Astrocyte (in vitro differentiated cells and primary cell): Measurements from ENCODE around the gene UNC5A. TPM values are rescaled to one million over a fixed set of nuclear protein-coding genes. Genes with fewer than 3 reads are reported as not detected.

Experiments
- DNase-seq: peaks from one replicate; pipeline ENCODE4 v3.0.0-alpha.2; 2010; ENCODE audit warnings: low read depth
- FAIRE-seq: peaks from 2 replicates; lab custom pipeline; 2011; peaks lifted over from hg19 to GRCh38; lab: Jason Lieb, UNC
- H2AFZ ChIP-seq: 2 replicates; pipeline ENCODE4 v1.6.0; 2012; ENCODE audit warnings: low read depth, low read length, inconsistent platforms
- H3K27ac ChIP-seq: 2 replicates; pipeline ENCODE4 v1.5.1; 2011; ENCODE audit warnings: low read depth, low read length, inconsistent platforms
- H3K27me3 ChIP-seq: 2 replicates; pipeline ENCODE4 v1.6.0; 2011; ENCODE audit warnings: low read length, inconsistent platforms; ENCODE audit not compliant: insufficient read depth
- H3K36me3 ChIP-seq: 2 replicates; pipeline ENCODE4 v1.5.1; 2011; ENCODE audit warnings: low read length, inconsistent platforms; ENCODE audit not compliant: insufficient read depth
- H3K4me1 ChIP-seq: 2 replicates; pipeline ENCODE4 v1.5.1; 2011; ENCODE audit warnings: low read length, inconsistent platforms; ENCODE audit not compliant: insufficient read depth
- H3K4me2 ChIP-seq: 2 replicates; pipeline ENCODE4 v1.6.0; 2012; ENCODE audit warnings: low read length, inconsistent platforms
- H3K4me3 ChIP-seq: 2 replicates; pipeline ENCODE4 v1.5.1; 2011; ENCODE audit warnings: low read depth, mild to moderate bottlenecking, low read length, inconsistent platforms; ENCODE audit not compliant: insufficient read depth
- H3K79me2 ChIP-seq: 2 replicates; pipeline ENCODE4 v1.6.0; 2012; ENCODE audit warnings: mild to moderate bottlenecking, low read length, inconsistent platforms; ENCODE audit not compliant: insufficient read depth
- H3K9ac ChIP-seq: 2 replicates; pipeline ENCODE4 v1.6.0; 2012; ENCODE audit warnings: mild to moderate bottlenecking, low read length, inconsistent platforms
- H3K9me3 ChIP-seq: 2 replicates; pipeline ENCODE4 v1.5.1; 2012; ENCODE audit warnings: low read depth, mild to moderate bottlenecking, low read length, inconsistent platforms; ENCODE audit not compliant: insufficient read depth
- H4K20me1 ChIP-seq: 2 replicates; pipeline ENCODE4 v1.6.0; 2012; ENCODE audit warnings: low read length, inconsistent platforms; ENCODE audit not compliant: insufficient read depth
- H3K27ac Mint-ChIP-seq: one replicate; pipeline ENCODE4 v1.8.0; 2021; ENCODE audit warnings: mild to moderate bottlenecking, mixed read lengths; ENCODE audit not compliant: unreplicated experiment
- H3K27me3 Mint-ChIP-seq: one replicate; pipeline ENCODE4 v1.8.0; 2021; ENCODE audit warnings: low read depth, mixed read lengths; ENCODE audit not compliant: unreplicated experiment
- H3K36me3 Mint-ChIP-seq: one replicate; pipeline ENCODE4 v1.8.0; 2021; ENCODE audit warnings: low read depth, mixed read lengths; ENCODE audit not compliant: unreplicated experiment
- H3K4me1 Mint-ChIP-seq: one replicate; pipeline ENCODE4 v1.8.0; 2021; ENCODE audit warnings: low read depth, mixed read lengths; ENCODE audit not compliant: unreplicated experiment
- H3K4me3 Mint-ChIP-seq: one replicate; pipeline ENCODE4 v1.8.0; 2021; ENCODE audit warnings: mild to moderate bottlenecking, moderate library complexity, mixed read lengths; ENCODE audit not compliant: unreplicated experiment
- H3K9me3 Mint-ChIP-seq: one replicate; pipeline ENCODE4 v1.8.0; 2021; ENCODE audit warnings: mild to moderate bottlenecking, mixed read lengths; ENCODE audit not compliant: unreplicated experiment
- EZH2 ChIP-seq: IDR thresholded peaks from 2 replicates; pipeline ENCODE4 v1.6.1; 2012; ENCODE audit warnings: mild to moderate bottlenecking, low read length, inconsistent platforms; ENCODE audit not compliant: insufficient read depth
- total RNA-seq: library from RNA; stranded (reverse); gene quantifications from 2 replicates; pipeline ENCODE4 v1.2.1, GENCODE V29; 2021
- TF ChIP-seq, protein P1 (sequence below): IDR thresholded peaks from 2 replicates; pipeline ENCODE4 v1.5.1; 2011; ENCODE audit warnings: low read depth, mild to moderate bottlenecking, inconsistent platforms, low read length, moderate library complexity; ENCODE audit not compliant: insufficient read depth

The UNC5A gene
- total RNA-seq, 1 donor from 2014 or later, result 0.70 TPM

DNA sequence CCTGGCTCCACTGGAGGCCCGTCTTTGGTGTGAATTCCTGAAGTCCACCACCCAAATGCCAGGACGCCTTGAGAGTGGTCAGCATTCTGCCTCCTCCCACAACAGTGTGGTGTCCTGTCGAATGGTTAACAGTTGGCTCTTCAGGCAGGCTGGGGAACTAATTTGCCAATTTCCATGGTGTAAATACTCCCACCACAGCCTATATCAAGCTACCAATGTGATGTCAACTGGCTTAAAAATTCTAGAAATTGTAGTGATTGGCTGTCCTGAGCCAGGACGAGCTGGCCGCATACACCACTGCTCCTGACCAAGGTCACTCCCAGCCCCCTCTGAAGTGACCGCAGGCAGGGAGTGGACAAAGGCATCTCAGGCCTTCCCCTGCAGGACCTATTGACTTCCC is 11.1 kb downstream of the UNC5A start:
- H3K36me3 ChIP-seq, result no peaks in the 10 kb centered on the region
- H3K9ac ChIP-seq, result no peak overlapping the region
- TF ChIP-seq, protein P1, sequence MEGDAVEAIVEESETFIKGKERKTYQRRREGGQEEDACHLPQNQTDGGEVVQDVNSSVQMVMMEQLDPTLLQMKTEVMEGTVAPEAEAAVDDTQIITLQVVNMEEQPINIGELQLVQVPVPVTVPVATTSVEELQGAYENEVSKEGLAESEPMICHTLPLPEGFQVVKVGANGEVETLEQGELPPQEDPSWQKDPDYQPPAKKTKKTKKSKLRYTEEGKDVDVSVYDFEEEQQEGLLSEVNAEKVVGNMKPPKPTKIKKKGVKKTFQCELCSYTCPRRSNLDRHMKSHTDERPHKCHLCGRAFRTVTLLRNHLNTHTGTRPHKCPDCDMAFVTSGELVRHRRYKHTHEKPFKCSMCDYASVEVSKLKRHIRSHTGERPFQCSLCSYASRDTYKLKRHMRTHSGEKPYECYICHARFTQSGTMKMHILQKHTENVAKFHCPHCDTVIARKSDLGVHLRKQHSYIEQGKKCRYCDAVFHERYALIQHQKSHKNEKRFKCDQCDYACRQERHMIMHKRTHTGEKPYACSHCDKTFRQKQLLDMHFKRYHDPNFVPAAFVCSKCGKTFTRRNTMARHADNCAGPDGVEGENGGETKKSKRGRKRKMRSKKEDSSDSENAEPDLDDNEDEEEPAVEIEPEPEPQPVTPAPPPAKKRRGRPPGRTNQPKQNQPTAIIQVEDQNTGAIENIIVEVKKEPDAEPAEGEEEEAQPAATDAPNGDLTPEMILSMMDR, result no peak
- no peak for TF ChIP-seq EZH2
- no peaks in the 10 kb centered on the region for H4K20me1 ChIP-seq
- H3K27ac ChIP-seq, result no peak overlapping the region
- H3K9me3 ChIP-seq, result no peaks in the 10 kb centered on the region
- no peak overlapping the region for H3K4me3 ChIP-seq
- H3K4me3 Mint-ChIP-seq, result no peak overlapping the region
- H3K79me2 ChIP-seq, result no peaks in the 10 kb centered on the region
- H3K36me3 Mint-ChIP-seq, result peaks cover 5% of the 10 kb centered on the region
- peaks cover 63% of the 10 kb centered on the region for H3K27me3 Mint-ChIP-seq
- no peak overlapping the region for H2AFZ ChIP-seq
- H3K27me3 ChIP-seq, result peaks cover 29% of the 10 kb centered on the region
- FAIRE-seq (no peak), DNase-seq (no peak)
- H3K9me3 Mint-ChIP-seq, result no peaks in the 10 kb centered on the region
- no peak overlapping the region for H3K4me2 ChIP-seq
- no peak overlapping the region for H3K27ac Mint-ChIP-seq
- no peaks in the 10 kb centered on the region for H3K4me1 ChIP-seq
- H3K4me1 Mint-ChIP-seq, result peaks cover 19% of the 10 kb centered on the region

DNA sequence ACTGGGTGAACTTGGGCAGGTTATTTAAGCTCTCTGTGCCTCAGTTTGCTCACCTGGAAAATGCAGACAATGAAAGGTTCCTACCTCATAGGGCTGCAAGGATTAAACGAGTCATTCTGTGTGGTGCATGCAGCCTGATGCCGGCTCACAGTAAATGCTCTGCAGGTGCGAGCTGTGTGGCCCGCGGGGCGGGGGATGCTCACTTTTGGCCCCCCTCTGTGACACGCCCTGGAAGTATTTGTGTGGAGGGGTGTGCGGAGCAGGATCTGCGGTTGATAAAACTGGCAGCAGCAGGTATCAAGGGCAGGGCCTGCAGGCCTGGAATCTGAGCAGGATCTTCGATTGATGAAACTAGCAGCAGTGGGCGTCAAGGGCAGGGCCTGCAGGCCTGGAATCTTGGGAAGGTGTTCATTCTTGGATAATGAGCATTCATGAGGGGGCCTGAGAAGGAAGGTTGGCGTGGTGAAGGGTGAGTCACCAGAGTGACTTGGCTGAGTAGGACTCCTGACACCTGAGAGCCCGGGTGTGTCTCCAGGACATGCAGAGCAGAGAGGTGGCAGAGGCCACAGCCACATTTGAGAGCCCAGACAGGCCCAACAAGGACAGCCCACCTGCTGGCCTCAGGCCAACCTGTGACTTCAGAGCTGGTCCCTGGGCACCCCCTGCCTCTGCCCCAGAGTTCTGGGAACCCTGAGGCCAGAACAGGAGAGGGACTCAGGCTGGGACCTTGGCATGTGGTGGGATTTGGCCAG is 11.9 kb downstream of the UNC5A start:
- H3K4me1 Mint-ChIP-seq, result peaks cover 19% of the 10 kb centered on the region
- H3K27ac Mint-ChIP-seq, result peak overlapping the region; percentile 74
- Histone ChIP-seq H2AFZ (no peak overlapping the region), H3K27ac (no peak overlapping the region), H3K27me3 (peaks cover 23% of the 10 kb centered on the region), H3K36me3 (no peaks in the 10 kb centered on the region), H4K20me1 (no peaks in the 10 kb centered on the region), H3K9me3 (no peaks in the 10 kb centered on the region), H3K9ac (no peak overlapping the region), H3K4me3 (no peak overlapping the region), H3K79me2 (no peaks in the 10 kb centered on the region), H3K4me1 (no peaks in the 10 kb centered on the region), H3K4me2 (no peak overlapping the region)
- H3K4me3 Mint-ChIP-seq, result no peak overlapping the region
- TF ChIP-seq EZH2, result no peak
- TF ChIP-seq, protein P1, result no peak
- peaks cover 5% of the 10 kb centered on the region for H3K36me3 Mint-ChIP-seq
- FAIRE-seq (no peak), DNase-seq (peak; percentile 10)
- H3K27me3 Mint-ChIP-seq, result peaks cover 59% of the 10 kb centered on the region
- H3K9me3 Mint-ChIP-seq, result no peaks in the 10 kb centered on the region
